Body of pancreas (tissue), 4 donors: ENCODE measurements around the gene VGLL4.

ENCODE experiments used
- CTCF ChIP-seq, 7 experiments: fragments of 450-650 bp in 4 of 7; fragments of 200-600 bp in 3 of 7; sonication (generic) in 3 of 7; IDR thresholded peaks; one replicate each; pipeline ENCODE4 v1.5.1; 2016 to 2019; ENCODE audit warnings: antibody characterized with exemption in 7 of 7
- POLR2A ChIP-seq, 3 donors: fragments of 450-650 bp; IDR thresholded peaks; one replicate each; pipeline ENCODE4 v1.6.1; 2016; ENCODE audit warnings: antibody characterized with exemption in 3 of 3, mild to moderate bottlenecking in 2 of 3

DNA sequence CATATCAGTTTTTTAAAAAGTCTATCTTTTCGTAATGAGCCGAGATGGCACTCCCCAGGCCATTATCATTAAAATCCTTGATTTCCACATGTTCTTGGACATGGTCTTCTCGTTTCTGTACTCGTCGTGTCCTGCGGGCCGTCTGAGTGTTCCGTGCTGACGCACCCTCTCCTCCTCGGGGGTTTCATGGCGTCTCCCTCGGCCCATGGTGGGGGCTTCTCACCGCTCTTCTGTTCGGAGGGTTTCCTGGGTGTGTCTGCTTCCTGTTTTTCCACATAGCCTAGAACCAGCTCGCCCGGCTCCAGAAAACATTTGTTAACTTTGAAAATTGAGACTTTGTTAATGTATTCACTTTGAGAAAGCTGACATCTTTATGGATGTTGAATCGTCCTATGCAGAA, 92.7 kb downstream of the VGLL4 start:
- no peak for TF ChIP-seq CTCF (IDR thresholded peaks at IDR 0.05)
- no peak for TF ChIP-seq POLR2A (IDR thresholded peaks at IDR 0.05)
